Measurements from ENCODE around the gene ARHGAP6.

GRCh38 chrX:11097933-11098332, 567.8 kb downstream of the ARHGAP6 start:
- no peak for TF ChIP-seq ZNF274 (IDR thresholded peaks at IDR 0.05; ENCODE audit: low read depth, low read length)
- no peak for TF ChIP-seq YY1 (IDR thresholded peaks at IDR 0.05; ENCODE audit: insufficient read depth, insufficient read length)
